Gastroesophageal sphincter (tissue), 3 donors: Measurements from ENCODE around the gene UNC5A.

ENCODE experiments used
- EP300 ChIP-seq: sonication (generic); formaldehyde crosslinking; IDR thresholded peaks from one replicate; pipeline ENCODE4 v1.6.1; 2017; ENCODE audit warnings: antibody characterized with exemption, mild to moderate bottlenecking
- POLR2A ChIP-seq, 2 donors: fragments of 450-650 bp; IDR thresholded peaks; one replicate each; pipeline ENCODE4 v1.6.1; 2017; ENCODE audit warnings: antibody characterized with exemption in 2 of 2, mild to moderate bottlenecking in 2 of 2, moderate library complexity in 1 of 2
- TF ChIP-seq, protein P1 (sequence below), 4 experiments: fragments of 200-600 bp in 2 of 4; fragments of 450-650 bp in 2 of 4; sonication (generic) in 1 of 4; IDR thresholded peaks; one replicate each; pipeline ENCODE4 v1.5.1; 2017 to 2019; ENCODE audit warnings: antibody characterized with exemption in 4 of 4, mild to moderate bottlenecking in 2 of 4, moderate library complexity in 2 of 4

GRCh38 chr5:176888016-176888864, 77.9 kb downstream of the UNC5A start:
- TF ChIP-seq, protein P1, sequence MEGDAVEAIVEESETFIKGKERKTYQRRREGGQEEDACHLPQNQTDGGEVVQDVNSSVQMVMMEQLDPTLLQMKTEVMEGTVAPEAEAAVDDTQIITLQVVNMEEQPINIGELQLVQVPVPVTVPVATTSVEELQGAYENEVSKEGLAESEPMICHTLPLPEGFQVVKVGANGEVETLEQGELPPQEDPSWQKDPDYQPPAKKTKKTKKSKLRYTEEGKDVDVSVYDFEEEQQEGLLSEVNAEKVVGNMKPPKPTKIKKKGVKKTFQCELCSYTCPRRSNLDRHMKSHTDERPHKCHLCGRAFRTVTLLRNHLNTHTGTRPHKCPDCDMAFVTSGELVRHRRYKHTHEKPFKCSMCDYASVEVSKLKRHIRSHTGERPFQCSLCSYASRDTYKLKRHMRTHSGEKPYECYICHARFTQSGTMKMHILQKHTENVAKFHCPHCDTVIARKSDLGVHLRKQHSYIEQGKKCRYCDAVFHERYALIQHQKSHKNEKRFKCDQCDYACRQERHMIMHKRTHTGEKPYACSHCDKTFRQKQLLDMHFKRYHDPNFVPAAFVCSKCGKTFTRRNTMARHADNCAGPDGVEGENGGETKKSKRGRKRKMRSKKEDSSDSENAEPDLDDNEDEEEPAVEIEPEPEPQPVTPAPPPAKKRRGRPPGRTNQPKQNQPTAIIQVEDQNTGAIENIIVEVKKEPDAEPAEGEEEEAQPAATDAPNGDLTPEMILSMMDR (IDR thresholded peaks at IDR 0.05): no peak
- TF ChIP-seq EP300: no peak
- no peak for TF ChIP-seq POLR2A (IDR thresholded peaks at IDR 0.05)
